Measurements from ENCODE around the gene EPS8L1.

DNA sequence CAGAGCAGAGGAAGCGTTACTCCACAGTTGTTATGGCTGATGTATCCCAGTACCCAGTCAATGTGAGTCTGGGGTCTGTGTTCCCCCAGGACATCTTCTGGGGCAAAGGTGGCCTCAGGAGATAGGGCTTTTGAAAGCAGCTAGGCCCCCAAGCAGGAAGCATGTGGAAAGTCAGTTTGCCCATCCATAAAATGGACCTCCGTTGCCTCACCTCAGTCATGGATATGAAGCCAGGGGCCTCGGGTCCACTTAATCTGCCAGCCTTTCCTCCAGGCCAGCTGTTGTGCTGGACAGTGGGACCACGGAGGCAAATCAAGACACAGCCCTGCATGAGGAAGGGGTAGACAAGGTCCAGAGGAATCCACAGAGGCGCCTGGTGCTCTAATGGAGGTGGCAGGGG is 3.3 kb downstream of the EPS8L1 start:
- TF ChIP-seq, protein P1, sequence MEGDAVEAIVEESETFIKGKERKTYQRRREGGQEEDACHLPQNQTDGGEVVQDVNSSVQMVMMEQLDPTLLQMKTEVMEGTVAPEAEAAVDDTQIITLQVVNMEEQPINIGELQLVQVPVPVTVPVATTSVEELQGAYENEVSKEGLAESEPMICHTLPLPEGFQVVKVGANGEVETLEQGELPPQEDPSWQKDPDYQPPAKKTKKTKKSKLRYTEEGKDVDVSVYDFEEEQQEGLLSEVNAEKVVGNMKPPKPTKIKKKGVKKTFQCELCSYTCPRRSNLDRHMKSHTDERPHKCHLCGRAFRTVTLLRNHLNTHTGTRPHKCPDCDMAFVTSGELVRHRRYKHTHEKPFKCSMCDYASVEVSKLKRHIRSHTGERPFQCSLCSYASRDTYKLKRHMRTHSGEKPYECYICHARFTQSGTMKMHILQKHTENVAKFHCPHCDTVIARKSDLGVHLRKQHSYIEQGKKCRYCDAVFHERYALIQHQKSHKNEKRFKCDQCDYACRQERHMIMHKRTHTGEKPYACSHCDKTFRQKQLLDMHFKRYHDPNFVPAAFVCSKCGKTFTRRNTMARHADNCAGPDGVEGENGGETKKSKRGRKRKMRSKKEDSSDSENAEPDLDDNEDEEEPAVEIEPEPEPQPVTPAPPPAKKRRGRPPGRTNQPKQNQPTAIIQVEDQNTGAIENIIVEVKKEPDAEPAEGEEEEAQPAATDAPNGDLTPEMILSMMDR (optimal IDR thresholded peaks at IDR 0.05 in 1 of 3, IDR thresholded peaks at IDR 0.05 in 1 of 3, conservative IDR thresholded peaks at IDR 0.05 in 1 of 3; ENCODE audit: extremely low read depth in 1 of 3, insufficient read depth in 2 of 3, low read length in 3 of 3) = no peak
- TF ChIP-seq EZH2 (IDR thresholded peaks at IDR 0.05; ENCODE audit: low read length) = no peak

Data from keratinocyte (primary cell).